ENCODE results near the gene CDK15. TPM values are rescaled to one million over a fixed set of nuclear protein-coding genes. Genes with fewer than 3 reads are reported as not detected.

Gene CDK15
- total RNA-seq, 1 experiment from 2014 or later = 4.8 TPM

DNA sequence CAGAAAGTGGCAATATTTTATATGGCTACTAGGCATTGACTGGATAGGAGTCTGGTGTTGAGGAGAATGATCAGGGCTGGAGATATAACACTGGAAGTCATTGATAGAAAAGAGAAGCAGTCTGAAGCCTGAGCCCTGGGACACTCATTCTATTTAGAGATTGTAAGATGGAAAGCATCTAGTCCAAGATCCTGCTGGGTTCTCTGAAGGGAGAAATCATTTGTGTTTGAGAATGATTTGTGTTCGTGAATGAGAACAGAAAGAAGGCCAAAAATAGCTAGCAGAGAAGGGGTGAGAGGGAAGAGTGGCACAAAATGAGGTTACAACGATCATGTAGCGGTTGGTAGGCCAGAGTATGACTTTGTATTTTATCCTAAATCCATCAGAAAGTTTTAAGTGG is 18.0 kb upstream of the CDK15 start:
- CTCF ChIA-PET = no interaction called here
- no peak overlapping the region for H3K27ac ChIP-seq (ENCODE audit: low read length)
- BruUV-seq (replicated peaks) = no TSS peak
- DNase-seq (ENCODE audit: low read depth, low spot score) (no peak), ATAC-seq (no peak)
- H3K36me3 ChIP-seq (ENCODE audit: control insufficient read depth, insufficient read depth, low read length) = no peaks in the 10 kb centered on the region
- H3K4me1 ChIP-seq (ENCODE audit: control insufficient read depth, insufficient read depth, low read length) = no peaks in the 10 kb centered on the region
- H3K4me3 ChIP-seq (ENCODE audit: low read depth in 2 of 2, low read length in 2 of 2) = no peak overlapping the region
- H3K27me3 ChIP-seq (ENCODE audit: control insufficient read depth, insufficient read depth, low read length) = no peaks in the 10 kb centered on the region
- TF ChIP-seq SIN3A (IDR thresholded peaks at IDR 0.05; ENCODE audit: borderline replicate concordance, insufficient read depth, low read depth, low read length) (no peak), TCF7L2 (IDR thresholded peaks at IDR 0.05; ENCODE audit: low read depth, low read length) (no peak), POLR2AphosphoS5 (IDR thresholded peaks at IDR 0.05; ENCODE audit: low read depth, low read length) (no peak)
- TF ChIP-seq, protein P1, sequence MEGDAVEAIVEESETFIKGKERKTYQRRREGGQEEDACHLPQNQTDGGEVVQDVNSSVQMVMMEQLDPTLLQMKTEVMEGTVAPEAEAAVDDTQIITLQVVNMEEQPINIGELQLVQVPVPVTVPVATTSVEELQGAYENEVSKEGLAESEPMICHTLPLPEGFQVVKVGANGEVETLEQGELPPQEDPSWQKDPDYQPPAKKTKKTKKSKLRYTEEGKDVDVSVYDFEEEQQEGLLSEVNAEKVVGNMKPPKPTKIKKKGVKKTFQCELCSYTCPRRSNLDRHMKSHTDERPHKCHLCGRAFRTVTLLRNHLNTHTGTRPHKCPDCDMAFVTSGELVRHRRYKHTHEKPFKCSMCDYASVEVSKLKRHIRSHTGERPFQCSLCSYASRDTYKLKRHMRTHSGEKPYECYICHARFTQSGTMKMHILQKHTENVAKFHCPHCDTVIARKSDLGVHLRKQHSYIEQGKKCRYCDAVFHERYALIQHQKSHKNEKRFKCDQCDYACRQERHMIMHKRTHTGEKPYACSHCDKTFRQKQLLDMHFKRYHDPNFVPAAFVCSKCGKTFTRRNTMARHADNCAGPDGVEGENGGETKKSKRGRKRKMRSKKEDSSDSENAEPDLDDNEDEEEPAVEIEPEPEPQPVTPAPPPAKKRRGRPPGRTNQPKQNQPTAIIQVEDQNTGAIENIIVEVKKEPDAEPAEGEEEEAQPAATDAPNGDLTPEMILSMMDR (IDR thresholded peaks at IDR 0.05) = no peak
- TF ChIP-seq, protein P2, sequence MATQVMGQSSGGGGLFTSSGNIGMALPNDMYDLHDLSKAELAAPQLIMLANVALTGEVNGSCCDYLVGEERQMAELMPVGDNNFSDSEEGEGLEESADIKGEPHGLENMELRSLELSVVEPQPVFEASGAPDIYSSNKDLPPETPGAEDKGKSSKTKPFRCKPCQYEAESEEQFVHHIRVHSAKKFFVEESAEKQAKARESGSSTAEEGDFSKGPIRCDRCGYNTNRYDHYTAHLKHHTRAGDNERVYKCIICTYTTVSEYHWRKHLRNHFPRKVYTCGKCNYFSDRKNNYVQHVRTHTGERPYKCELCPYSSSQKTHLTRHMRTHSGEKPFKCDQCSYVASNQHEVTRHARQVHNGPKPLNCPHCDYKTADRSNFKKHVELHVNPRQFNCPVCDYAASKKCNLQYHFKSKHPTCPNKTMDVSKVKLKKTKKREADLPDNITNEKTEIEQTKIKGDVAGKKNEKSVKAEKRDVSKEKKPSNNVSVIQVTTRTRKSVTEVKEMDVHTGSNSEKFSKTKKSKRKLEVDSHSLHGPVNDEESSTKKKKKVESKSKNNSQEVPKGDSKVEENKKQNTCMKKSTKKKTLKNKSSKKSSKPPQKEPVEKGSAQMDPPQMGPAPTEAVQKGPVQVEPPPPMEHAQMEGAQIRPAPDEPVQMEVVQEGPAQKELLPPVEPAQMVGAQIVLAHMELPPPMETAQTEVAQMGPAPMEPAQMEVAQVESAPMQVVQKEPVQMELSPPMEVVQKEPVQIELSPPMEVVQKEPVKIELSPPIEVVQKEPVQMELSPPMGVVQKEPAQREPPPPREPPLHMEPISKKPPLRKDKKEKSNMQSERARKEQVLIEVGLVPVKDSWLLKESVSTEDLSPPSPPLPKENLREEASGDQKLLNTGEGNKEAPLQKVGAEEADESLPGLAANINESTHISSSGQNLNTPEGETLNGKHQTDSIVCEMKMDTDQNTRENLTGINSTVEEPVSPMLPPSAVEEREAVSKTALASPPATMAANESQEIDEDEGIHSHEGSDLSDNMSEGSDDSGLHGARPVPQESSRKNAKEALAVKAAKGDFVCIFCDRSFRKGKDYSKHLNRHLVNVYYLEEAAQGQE (IDR thresholded peaks at IDR 0.05; ENCODE audit: insufficient read depth in 1 of 2, low read depth in 2 of 2, low read length in 1 of 2) = no peak
- POLR2A ChIA-PET = no interaction called here
- intact Hi-C loops (cut with micrococcal nuclease; ENCODE audit: unreplicated experiment) = no loop called here
- no peaks in the 10 kb centered on the region for H3K9me3 ChIP-seq (ENCODE audit: control insufficient read depth, insufficient read depth, low read depth, low read length)
- in situ Hi-C loops (cut with HindIII; ENCODE audit: low pct_unique_long_range_greater_than_20kb, low sequenced_read_pairs) = no loop called here

DNA sequence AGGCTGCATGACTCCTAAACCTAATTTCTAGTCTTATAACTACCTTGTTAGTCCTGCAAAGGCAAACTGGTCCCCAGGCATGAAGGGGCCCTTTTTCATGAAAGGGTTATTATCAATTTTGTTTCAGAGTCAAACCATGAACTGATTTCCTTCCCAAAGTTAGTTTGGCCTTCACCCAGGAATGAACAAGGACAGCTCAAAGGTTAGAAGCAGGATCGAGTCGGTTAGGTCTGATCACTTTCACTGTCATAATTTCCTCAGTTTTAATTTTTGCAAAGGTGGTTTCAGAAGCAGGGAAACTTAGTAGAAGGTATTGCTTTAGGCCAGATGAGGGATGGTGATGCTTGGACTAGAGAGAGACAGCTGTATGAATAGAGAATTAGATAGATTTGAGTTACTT is 16.9 kb upstream of the CDK15 start:
- no peaks in the 10 kb centered on the region for H3K9me3 ChIP-seq (ENCODE audit: control insufficient read depth, insufficient read depth, low read depth, low read length)
- ATAC-seq (no peak), DNase-seq (ENCODE audit: low read depth, low spot score) (no peak)
- TF ChIP-seq TCF7L2 (IDR thresholded peaks at IDR 0.05; ENCODE audit: low read depth, low read length) (no peak), POLR2AphosphoS5 (IDR thresholded peaks at IDR 0.05; ENCODE audit: low read depth, low read length) (no peak)
- TF ChIP-seq, protein P1 (IDR thresholded peaks at IDR 0.05) = no peak
- TF ChIP-seq, protein P2 (IDR thresholded peaks at IDR 0.05; ENCODE audit: insufficient read depth in 1 of 2, low read depth in 2 of 2, low read length in 1 of 2) = no peak
- H3K36me3 ChIP-seq (ENCODE audit: control insufficient read depth, insufficient read depth, low read length) = no peaks in the 10 kb centered on the region
- POLR2A ChIA-PET = no interaction called here
- H3K27ac ChIP-seq (ENCODE audit: low read length) = no peak overlapping the region
- CTCF ChIA-PET = no interaction called here
- H3K27me3 ChIP-seq (ENCODE audit: control insufficient read depth, insufficient read depth, low read length) = no peaks in the 10 kb centered on the region
- in situ Hi-C loops (cut with HindIII; ENCODE audit: low pct_unique_long_range_greater_than_20kb, low sequenced_read_pairs) = no loop called here
- no TSS peak for BruUV-seq (replicated peaks)
- intact Hi-C loops (cut with micrococcal nuclease; ENCODE audit: unreplicated experiment) = no loop called here
- no peaks in the 10 kb centered on the region for H3K4me1 ChIP-seq (ENCODE audit: control insufficient read depth, insufficient read depth, low read length)
- no peak overlapping the region for H3K4me3 ChIP-seq (ENCODE audit: low read depth in 2 of 2, low read length in 2 of 2)

Measured in Panc1 (cell line).